Activated CD4-positive, alpha-beta T cell treated with anti-CD3 and anti-CD28 coated beads, Interleukin-2, amount 50 U/mL, for 24 hours (primary cell): ENCODE measurements around the gene PDE4A.
A peak's percentile ranks its signal among the peaks of the same experiment; 100 is the strongest.
"Not testable (repeated sequence)": the region's sequence is repeated elsewhere in the genome, so short reads cannot be mapped to it uniquely, and the experiment has no call there.

Source experiments
- DNase-seq, 2 donors: peaks; one replicate each; pipeline ENCODE4 v3.0.0-alpha.2; 2020; ENCODE audit warnings: low read depth in 1 of 2, low spot score in 1 of 2

The PDE4A gene

GRCh38 chr19:10403137-10404021, 17.0 kb upstream of the PDE4A start, which contains the start of gene CDC37:
Gene CDC37, minus strand, starts transcription at chr19:10403542. Its CDS starts 63 bp downstream, at chr19:10403479.
- peak; percentile 96 to 99 for DNase-seq

GRCh38 chr19:10404888-10405820, 15.2 kb upstream of the PDE4A start:
- DNase-seq = no peak

GRCh38 chr19:10406191-10406590, 14.1 kb upstream of the PDE4A start:
- no peak for DNase-seq

GRCh38 chr19:10407096-10407495, 13.2 kb upstream of the PDE4A start:
- DNase-seq = no peak

- no peak for DNase-seq
Measured at GRCh38 chr19:10408511-10409283, 11.6 kb upstream of the PDE4A start.

GRCh38 chr19:10411224-10411623, 9.1 kb upstream of the PDE4A start:
- DNase-seq = not testable (repeated sequence)

- no peak for DNase-seq
Measured at GRCh38 chr19:10412257-10412977, 7.9 kb upstream of the PDE4A start.

GRCh38 chr19:10416083-10416379, 4.3 kb upstream of the PDE4A start:
- no peak for DNase-seq

GRCh38 chr19:10416380-10417257, 3.7 kb upstream of the PDE4A start:
- DNase-seq = peak; percentile 89 to 96

- DNase-seq = no peak
Measured at GRCh38 chr19:10417541-10418234, 2.6 kb upstream of the PDE4A start.

- DNase-seq = no peak
Measured at GRCh38 chr19:10418235-10418484, 2.2 kb upstream of the PDE4A start.

- no peak for DNase-seq
Measured at GRCh38 chr19:10418485-10419199, 1.7 kb upstream of the PDE4A start.

- no peak for DNase-seq
Measured at GRCh38 chr19:10419200-10419645, 1.1 kb upstream of the PDE4A start.

GRCh38 chr19:10419646-10420443, 493 bp upstream of the PDE4A start:
- no peak for DNase-seq

GRCh38 chr19:10421240-10422045, 1.1 kb downstream of the PDE4A start:
- no peak for DNase-seq

GRCh38 chr19:10422046-10422461, 1.7 kb downstream of the PDE4A start:
- no peak for DNase-seq

- DNase-seq = no peak
Measured at GRCh38 chr19:10422846-10423245, 2.5 kb downstream of the PDE4A start.
